Hepatocyte (in vitro differentiated cells): ENCODE results near the gene C2orf92. TPM values are rescaled to one million over a fixed set of nuclear protein-coding genes. Genes with fewer than 3 reads are reported as not detected.

ENCODE experiments used
- polyA plus RNA-seq: library from polyadenylated mRNA; unstranded; fragments of >200 nt; fragmentation: Nextera tagmentation; extraction: Ambion mirVana; gene quantifications from 2 replicates; pipeline ENCODE4 v1.2.1, GENCODE V29; 2016
- small RNA-seq: library from RNA; depleted of rRNA; stranded (forward); fragments of <200 nt; gene quantifications from one replicate; pipeline ENCODE3, GENCODE V24; 2014
- total RNA-seq: library from RNA; depleted of rRNA; stranded (reverse); fragments of >200 nt; gene quantifications from 2 replicates; pipeline ENCODE4 v1.2.3, GENCODE V29; 2014

Gene C2orf92
- total and polyA plus RNA-seq, 2 experiments from 2014 or later, result 2.1 to 4.5 TPM

Small RNAs within 50 kb of the gene (small RNA-seq; reads per million reads assigned to genes)
- gene RNU4-8P, result not detected

Other genes starting within 250 kb of the C2orf92 start
- 33.7 and 66.8 TPM in 2 replicates for gene ANKRD36B, start 79.8 kb upstream of the C2orf92 start, total RNA-seq
- 29.2 and 34.2 TPM in 2 replicates for gene ANKRD36B, start 79.8 kb upstream of the C2orf92 start, polyA plus RNA-seq
- 210 and 250 TPM in 2 replicates for gene COX5B, start 23.7 kb upstream of the C2orf92 start, total RNA-seq
- 475 and 495 TPM in 2 replicates for gene COX5B, start 23.7 kb upstream of the C2orf92 start, polyA plus RNA-seq
- 56.3 and 57.9 TPM in 2 replicates for gene ACTR1B, start 5.7 kb upstream of the C2orf92 start, total RNA-seq
- 15.2 and 18.1 TPM in 2 replicates for gene ACTR1B, start 5.7 kb upstream of the C2orf92 start, polyA plus RNA-seq
- gene ZAP70, start 43.9 kb downstream of the C2orf92 start, total RNA-seq, result 0.80 and 1.4 TPM in 2 replicates
- 1.5 and 1.6 TPM in 2 replicates for gene ZAP70, start 43.9 kb downstream of the C2orf92 start, polyA plus RNA-seq